Ovary (tissue), 3 donors: ENCODE measurements around the gene CYP46A1.

Source experiments
- CTCF ChIP-seq, 3 donors: fragments of 450-650 bp in 2 of 3; fragments of 200-600 bp in 1 of 3; IDR thresholded peaks; one replicate each; pipeline versions ENCODE4 v1.5.1 to v1.8.0; 2016 to 2022; ENCODE audit warnings: antibody characterized with exemption in 3 of 3, mild to moderate bottlenecking in 1 of 3
- EP300 ChIP-seq: sonication (generic); formaldehyde crosslinking; IDR thresholded peaks from one replicate; pipeline ENCODE4 v1.6.1; 2017; ENCODE audit warnings: antibody characterized with exemption
- POLR2A ChIP-seq: fragments of 450-650 bp; IDR thresholded peaks from one replicate; pipeline ENCODE4 v1.6.1; 2017; ENCODE audit warnings: antibody characterized with exemption, mild to moderate bottlenecking, moderate library complexity
- donor health status: DM: no; HTN: no; CAD: no.

GRCh38 chr14:99736603-99737371 lies 52.7 kb downstream of the CYP46A1 start:
- TF ChIP-seq EP300 (no peak), CTCF (IDR thresholded peaks at IDR 0.05) (no peak), POLR2A (no peak)
